HEK293 (cell line): ENCODE data around the gene RNF135.
"Not testable (repeated sequence)": the region's sequence is repeated elsewhere in the genome, so short reads cannot be mapped to it uniquely, and the experiment has no call there.

Experiments
- CTCF ChIA-PET: fragments of 350-600 bp; formaldehyde crosslinking; extraction: SDS; loops from one replicate; lab custom pipeline; 2021; ENCODE audit warnings: antibody characterized with exemption; lab: Yijun Ruan, JAX
- POLR2A ChIA-PET: fragments of 300-600 bp; formaldehyde crosslinking; extraction: SDS; loops from one replicate; lab custom pipeline; 2020; ENCODE audit warnings: antibody characterized with exemption, inconsistent platforms; lab: Yijun Ruan, JAX
- H3K27ac ChIP-seq: fragments of 200-500 bp; sonication (Bioruptor generic); 2 replicates; pipeline ENCODE4 v1.5.1; 2014; ENCODE audit warnings: low read depth, low read length, control low read depth, inconsistent platforms; ENCODE audit errors: extremely low read depth
- H3K36me3 ChIP-seq, 2 experiments: fragments of 200-500 bp in 1 of 2; sonication (Bioruptor generic) in 1 of 2; 1 replicate in 1 of 2; 2 replicates in 1 of 2; pipeline ENCODE4 v1.5.1; 2014 to 2017; ENCODE audit warnings: inconsistent platforms in 2 of 2, low read length in 2 of 2; ENCODE audit not compliant: control insufficient read depth in 2 of 2, insufficient read depth in 1 of 2
- H3K4me1 ChIP-seq: fragments of 200-500 bp; sonication (Bioruptor generic); 2 replicates; pipeline ENCODE4 v1.5.1; 2014; ENCODE audit warnings: mild to moderate bottlenecking, low read length, inconsistent platforms; ENCODE audit not compliant: control insufficient read depth, insufficient read depth
- H3K4me3 ChIP-seq: 2 replicates; pipeline ENCODE4 v1.5.1; 2011; ENCODE audit warnings: low read depth, mild to moderate bottlenecking, control low read depth, low read length, moderate library complexity
- H3K9me3 ChIP-seq: fragments of 200-500 bp; sonication (Bioruptor generic); 2 replicates; pipeline ENCODE4 v1.5.1; 2014; ENCODE audit warnings: low read depth, low read length, inconsistent platforms; ENCODE audit not compliant: control insufficient read depth, insufficient read depth
- BCL11B ChIP-seq: fragments of 450-650 bp; formaldehyde crosslinking; IDR thresholded peaks from 2 replicates; pipeline ENCODE4 v1.5.1; 2016; ENCODE audit warnings: low read depth, missing biosample characterization, missing genetic modification characterization
- HIC1 ChIP-seq: fragments of 450-650 bp; formaldehyde crosslinking; IDR thresholded peaks from 2 replicates; pipeline ENCODE4 v1.5.1; 2016; ENCODE audit warnings: missing biosample characterization, missing genetic modification characterization
- KLF10 ChIP-seq: fragments of 450-650 bp; IDR thresholded peaks from 2 replicates; pipeline ENCODE4 v1.5.1; 2018; ENCODE audit warnings: missing biosample characterization, mild to moderate bottlenecking, missing genetic modification characterization
- MEIS1 ChIP-seq: sonication (generic); formaldehyde crosslinking; IDR thresholded peaks from 2 replicates; pipeline ENCODE4 v1.8.1; 2022; ENCODE audit warnings: missing genetic modification reagents, mild to moderate bottlenecking, borderline replicate concordance
- SALL2 ChIP-seq: fragments of 450-650 bp; formaldehyde crosslinking; IDR thresholded peaks from 2 replicates; pipeline ENCODE4 v1.5.0; 2017; ENCODE audit warnings: missing biosample characterization, mild to moderate bottlenecking, missing genetic modification characterization, borderline replicate concordance
- ZBTB20 ChIP-seq: fragments of 450-650 bp; formaldehyde crosslinking; IDR thresholded peaks from 2 replicates; pipeline ENCODE4 v1.5.1; 2016; ENCODE audit warnings: missing biosample characterization, missing genetic modification characterization
- ZNF138 ChIP-seq: fragments of 450-650 bp; formaldehyde crosslinking; IDR thresholded peaks from 2 replicates; pipeline ENCODE4 v1.5.1; 2016; ENCODE audit warnings: missing biosample characterization, missing genetic modification characterization, borderline replicate concordance
- ZNF148 ChIP-seq: fragments of 450-650 bp; formaldehyde crosslinking; IDR thresholded peaks from 2 replicates; pipeline ENCODE4 v1.5.0; 2017; ENCODE audit warnings: missing biosample characterization, missing genetic modification characterization, borderline replicate concordance
- ZNF221 ChIP-seq: fragments of 450-650 bp; formaldehyde crosslinking; IDR thresholded peaks from 2 replicates; pipeline ENCODE4 v1.5.1; 2017; ENCODE audit warnings: missing biosample characterization, missing genetic modification characterization, borderline replicate concordance
- ZNF670 ChIP-seq: fragments of 450-650 bp; formaldehyde crosslinking; IDR thresholded peaks from 2 replicates; pipeline ENCODE4 v1.5.1; 2016; ENCODE audit warnings: missing biosample characterization, missing genetic modification characterization, low read depth
- ZSCAN23 ChIP-seq: fragments of 450-650 bp; formaldehyde crosslinking; IDR thresholded peaks from 2 replicates; pipeline ENCODE4 v1.5.1; 2016; ENCODE audit warnings: missing biosample characterization, missing genetic modification characterization
- ZXDB ChIP-seq: fragments of 450-650 bp; formaldehyde crosslinking; IDR thresholded peaks from 2 replicates; pipeline ENCODE4 v1.5.1; 2016; ENCODE audit warnings: missing biosample characterization, missing genetic modification characterization
- TF ChIP-seq, protein P1 (sequence below): fragments of 450-650 bp; formaldehyde crosslinking; IDR thresholded peaks from 2 replicates; pipeline ENCODE4 v1.5.1; 2016; ENCODE audit warnings: missing biosample characterization, missing genetic modification characterization
- TF ChIP-seq, protein P2 (sequence below): fragments of 450-650 bp; formaldehyde crosslinking; IDR thresholded peaks from 2 replicates; pipeline ENCODE4 v1.5.1; 2016; ENCODE audit warnings: missing biosample characterization, missing genetic modification characterization

The RNF135 gene

GRCh38 chr17:31019004-31019403 lies 48.2 kb downstream of the RNF135 start:
- Histone ChIP-seq H3K9me3 (no peaks in the 10 kb centered on the region), H3K27ac (no peak overlapping the region)
- TF ChIP-seq ZSCAN23 (tag by site-specific recombination) (no peak), KLF10 (no peak), ZXDB (no peak), ZNF148 (tag by site-specific recombination) (no peak), ZNF670 (tag by site-specific recombination) (no peak), BCL11B (tag by site-specific recombination) (no peak), ZNF138 (tag by site-specific recombination) (no peak), MEIS1 (no peak), HIC1 (no peak), ZBTB20 (tag by site-specific recombination) (no peak), ZNF221 (tag by site-specific recombination) (no peak), SALL2 (no peak)
- TF ChIP-seq, protein P1, sequence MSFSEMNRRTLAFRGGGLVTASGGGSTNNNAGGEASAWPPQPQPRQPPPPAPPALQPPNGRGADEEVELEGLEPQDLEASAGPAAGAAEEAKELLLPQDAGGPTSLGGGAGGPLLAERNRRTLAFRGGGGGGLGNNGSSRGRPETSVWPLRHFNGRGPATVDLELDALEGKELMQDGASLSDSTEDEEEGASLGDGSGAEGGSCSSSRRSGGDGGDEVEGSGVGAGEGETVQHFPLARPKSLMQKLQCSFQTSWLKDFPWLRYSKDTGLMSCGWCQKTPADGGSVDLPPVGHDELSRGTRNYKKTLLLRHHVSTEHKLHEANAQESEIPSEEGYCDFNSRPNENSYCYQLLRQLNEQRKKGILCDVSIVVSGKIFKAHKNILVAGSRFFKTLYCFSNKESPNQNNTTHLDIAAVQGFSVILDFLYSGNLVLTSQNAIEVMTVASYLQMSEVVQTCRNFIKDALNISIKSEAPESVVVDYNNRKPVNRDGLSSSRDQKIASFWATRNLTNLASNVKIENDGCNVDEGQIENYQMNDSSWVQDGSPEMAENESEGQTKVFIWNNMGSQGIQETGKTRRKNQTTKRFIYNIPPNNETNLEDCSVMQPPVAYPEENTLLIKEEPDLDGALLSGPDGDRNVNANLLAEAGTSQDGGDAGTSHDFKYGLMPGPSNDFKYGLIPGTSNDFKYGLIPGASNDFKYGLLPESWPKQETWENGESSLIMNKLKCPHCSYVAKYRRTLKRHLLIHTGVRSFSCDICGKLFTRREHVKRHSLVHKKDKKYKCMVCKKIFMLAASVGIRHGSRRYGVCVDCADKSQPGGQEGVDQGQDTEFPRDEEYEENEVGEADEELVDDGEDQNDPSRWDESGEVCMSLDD = no peak
- TF ChIP-seq, protein P2, sequence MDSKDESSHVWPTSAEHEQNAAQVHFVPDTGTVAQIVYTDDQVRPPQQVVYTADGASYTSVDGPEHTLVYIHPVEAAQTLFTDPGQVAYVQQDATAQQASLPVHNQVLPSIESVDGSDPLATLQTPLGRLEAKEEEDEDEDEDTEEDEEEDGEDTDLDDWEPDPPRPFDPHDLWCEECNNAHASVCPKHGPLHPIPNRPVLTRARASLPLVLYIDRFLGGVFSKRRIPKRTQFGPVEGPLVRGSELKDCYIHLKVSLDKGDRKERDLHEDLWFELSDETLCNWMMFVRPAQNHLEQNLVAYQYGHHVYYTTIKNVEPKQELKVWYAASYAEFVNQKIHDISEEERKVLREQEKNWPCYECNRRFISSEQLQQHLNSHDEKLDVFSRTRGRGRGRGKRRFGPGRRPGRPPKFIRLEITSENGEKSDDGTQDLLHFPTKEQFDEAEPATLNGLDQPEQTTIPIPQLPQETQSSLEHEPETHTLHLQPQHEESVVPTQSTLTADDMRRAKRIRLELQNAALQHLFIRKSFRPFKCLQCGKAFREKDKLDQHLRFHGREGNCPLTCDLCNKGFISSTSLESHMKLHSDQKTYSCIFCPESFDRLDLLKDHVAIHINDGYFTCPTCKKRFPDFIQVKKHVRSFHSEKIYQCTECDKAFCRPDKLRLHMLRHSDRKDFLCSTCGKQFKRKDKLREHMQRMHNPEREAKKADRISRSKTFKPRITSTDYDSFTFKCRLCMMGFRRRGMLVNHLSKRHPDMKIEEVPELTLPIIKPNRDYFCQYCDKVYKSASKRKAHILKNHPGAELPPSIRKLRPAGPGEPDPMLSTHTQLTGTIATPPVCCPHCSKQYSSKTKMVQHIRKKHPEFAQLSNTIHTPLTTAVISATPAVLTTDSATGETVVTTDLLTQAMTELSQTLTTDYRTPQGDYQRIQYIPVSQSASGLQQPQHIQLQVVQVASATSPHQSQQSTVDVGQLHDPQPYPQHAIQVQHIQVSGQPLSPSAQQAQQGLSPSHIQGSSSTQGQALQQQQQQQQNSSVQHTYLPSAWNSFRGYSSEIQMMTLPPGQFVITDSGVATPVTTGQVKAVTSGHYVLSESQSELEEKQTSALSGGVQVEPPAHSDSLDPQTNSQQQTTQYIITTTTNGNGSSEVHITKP (tag by site-specific recombination) = no peak
- TF ChIP-seq, all 188 proteins: peak for 0
- Histone ChIP-seq H3K4me3 (no peak overlapping the region), H3K36me3 (no peaks in the 10 kb centered on the region), H3K4me1 (no peaks in the 10 kb centered on the region)
- POLR2A ChIA-PET = no interaction called here
- CTCF ChIA-PET = interaction anchor here (0.6 to 2.0 kb wide), 2 partner anchors 198 to 460 kb away, joined by 3 to 5 read pairs; no protein-coding TSS in a partner anchor

GRCh38 chr17:31023171-31023570 lies 52.3 kb downstream of the RNF135 start:
- POLR2A ChIA-PET, H3K9me3 ChIP-seq, H3K36me3 ChIP-seq, H3K27ac ChIP-seq, CTCF ChIA-PET, H3K4me3 ChIP-seq, H3K4me1 ChIP-seq: not testable (repeated sequence)
